Ovary (tissue), 9 donors: Measurements from ENCODE around the gene DSG3. TPM values are rescaled to one million over a fixed set of nuclear protein-coding genes. Genes with fewer than 3 reads are reported as not detected.

ENCODE experiments used
- DNase-seq, 5 donors: peaks; one replicate each; pipeline ENCODE4 v3.0.0-alpha.2; 2019 to 2020
- H3K27ac ChIP-seq, 2 donors: fragments of 200-600 bp; one replicate each; pipeline versions ENCODE4 v1.5.1 to v1.8.0; 2019 to 2022
- H3K27me3 ChIP-seq: fragments of 200-600 bp; one replicate; pipeline ENCODE4 v1.8.0; 2022
- H3K36me3 ChIP-seq: fragments of 200-600 bp; sonication (generic); one replicate; pipeline ENCODE4 v1.5.1; 2019
- H3K4me1 ChIP-seq: one replicate; pipeline ENCODE4 v1.8.1; 2013; ENCODE audit warnings: mild to moderate bottlenecking, moderate library complexity; ENCODE audit not compliant: insufficient read depth
- H3K4me3 ChIP-seq: fragments of 200-600 bp; sonication (generic); one replicate; pipeline ENCODE4 v1.5.1; 2017
- H3K9me3 ChIP-seq, 2 donors: fragments of 200-600 bp in 1 of 2; sonication (generic) in 1 of 2; one replicate each; pipeline versions ENCODE4 v1.5.1 to v1.8.1; 2013 to 2019; ENCODE audit warnings: mild to moderate bottlenecking in 1 of 2, moderate library complexity in 1 of 2
- CTCF ChIP-seq, 3 donors: fragments of 450-650 bp in 2 of 3; fragments of 200-600 bp in 1 of 3; IDR thresholded peaks; one replicate each; pipeline versions ENCODE4 v1.5.1 to v1.8.0; 2016 to 2022; ENCODE audit warnings: antibody characterized with exemption in 3 of 3, mild to moderate bottlenecking in 1 of 3
- EP300 ChIP-seq: sonication (generic); formaldehyde crosslinking; IDR thresholded peaks from one replicate; pipeline ENCODE4 v1.6.1; 2017; ENCODE audit warnings: antibody characterized with exemption
- POLR2A ChIP-seq: fragments of 450-650 bp; IDR thresholded peaks from one replicate; pipeline ENCODE4 v1.6.1; 2017; ENCODE audit warnings: antibody characterized with exemption, mild to moderate bottlenecking, moderate library complexity
- WGBS, 3 donors: extraction: QIAGEN DNeasy Blood & Tissue Kit in 1 of 3; methylation state at CpG; one replicate each; pipeline versions ENCODE4 v1.1.5 to v1.1.7; 2013 to 2017; 5-methylcytosine and 5-hydroxymethylcytosine counted together
- intact Hi-C, 4 donors: fragments of 100-400 bp; cut with DNase I; formaldehyde crosslinking; loops; one replicate each; pipeline versions ENCODE4 v1.11.0 to v1.15.1; 2022 to 2023
- polyA plus RNA-seq, 2 donors: library from polyadenylated mRNA; stranded (reverse); fragments of 200-250 nt in 1 of 2; fragments of 350-450 nt in 1 of 2; fragmentation: Illumina TruSeq in 1 of 2; extraction: RNeasy Lipid Tissue Mini Kit (QIAGEN cat#74804) in 1 of 2; gene quantifications; one replicate each; pipeline ENCODE4 v1.2.3, GENCODE V29; 2013 to 2014
- total RNA-seq, 7 donors: library from RNA; depleted of rRNA in 2 of 7; stranded (reverse); fragments of >200 nt in 2 of 7; fragmentation: NEBNext Ultra II Directional in 3 of 7; extraction: Animal tissue kit (Norgen Biotek cat#: 25700) in 3 of 7; gene quantifications; one replicate each; pipeline versions ENCODE4 v1.1.0 to v1.2.4, GENCODE V29; 2016 to 2023
- donor health status: DM: no; HTN: no; CAD: no; lungs with moderate emphysema.
- donor health status: DM: no; HTN: no; CAD: no.
- donor health status: Bipolar disorder and iron deficiency.
- donor health status: DM: yes; HTN: yes; CAD: no.
- donor health status: DM: no; HTN: no; CAD: no.
- donor health status: DM: yes; HTN: yes; CAD: no.

The DSG3 gene
- total and polyA plus RNA-seq, 9 donors: under 0.01 to 0.05 (median 0.03) TPM; not detected in 6

- no peak for TF ChIP-seq CTCF (IDR thresholded peaks at IDR 0.05)
- no peak for TF ChIP-seq POLR2A
- no peak for TF ChIP-seq EP300
- WGBS, 3 donors: 74 to 85% (median 77%) methylated on average over 1 of the region's 1 CpG
- Histone ChIP-seq H3K4me1 (no peaks in the 10 kb centered on the region), H3K36me3 (no peaks in the 10 kb centered on the region), H3K27me3 (no peaks in the 10 kb centered on the region), H3K27ac (no peak overlapping the region), H3K9me3 (no peaks in the 10 kb centered on the region), H3K4me3 (no peak overlapping the region)
- intact Hi-C loops: no loop called here
- no peak for DNase-seq
These were observed 4.1 kb downstream of the DSG3 start for GRCh38 chr18:31451625-31452024.

- no peaks in the 10 kb centered on the region for H3K9me3 ChIP-seq
- WGBS, 3 donors: 49 to 75% (median 67%) methylated on average over 3 of the region's 3 CpGs
- no peak overlapping the region for H3K27ac ChIP-seq
- no peak overlapping the region for H3K4me3 ChIP-seq
- TF ChIP-seq EP300: no peak
- TF ChIP-seq CTCF (IDR thresholded peaks at IDR 0.05): no peak
- no peak for TF ChIP-seq POLR2A
- no peaks in the 10 kb centered on the region for H3K36me3 ChIP-seq
- H3K4me1 ChIP-seq: no peaks in the 10 kb centered on the region
- no peak for DNase-seq
- intact Hi-C loops: no loop called here
- H3K27me3 ChIP-seq: no peaks in the 10 kb centered on the region
These were observed 6.6 kb downstream of the DSG3 start for GRCh38 chr18:31454066-31454708.

GRCh38 chr18:31469629-31470028, 22.1 kb downstream of the DSG3 start:
- Histone ChIP-seq H3K36me3 (no peaks in the 10 kb centered on the region), H3K4me1 (no peaks in the 10 kb centered on the region), H3K4me3 (no peak overlapping the region), H3K27me3 (no peaks in the 10 kb centered on the region), H3K27ac (no peak overlapping the region), H3K9me3 (no peaks in the 10 kb centered on the region)
- intact Hi-C loops: no loop called here
- no peak for DNase-seq
- WGBS, 3 donors: 98 to 99% (median 98%) methylated on average over 1 of the region's 1 CpG
- TF ChIP-seq CTCF (IDR thresholded peaks at IDR 0.05): no peak
- TF ChIP-seq POLR2A: no peak
- TF ChIP-seq EP300: no peak

GRCh38 chr18:31478688-31479087, 31.1 kb downstream of the DSG3 start:
- intact Hi-C loops: no loop called here
- H3K27me3 ChIP-seq: no peaks in the 10 kb centered on the region
- no peaks in the 10 kb centered on the region for H3K9me3 ChIP-seq
- no peak overlapping the region for H3K27ac ChIP-seq
- TF ChIP-seq CTCF (IDR thresholded peaks at IDR 0.05) (no peak), POLR2A (no peak), EP300 (no peak)
- H3K36me3 ChIP-seq: no peaks in the 10 kb centered on the region
- no peak overlapping the region for H3K4me3 ChIP-seq
- no peak for DNase-seq
- 92 to 96% (median 96%) methylated on average over 10 of the region's 10 CpGs for WGBS, 3 donors
- H3K4me1 ChIP-seq: no peaks in the 10 kb centered on the region
